H1 (cell line): Measurements from ENCODE around the gene LRRC14B. TPM values are rescaled to one million over a fixed set of nuclear protein-coding genes. Genes with fewer than 3 reads are reported as not detected.

Experiments used
- CBX5 ChIP-seq: fragments of 300-800, 300-1000 bp; sonication (generic); IDR thresholded peaks from 2 replicates; pipeline ENCODE4 v1.7.1; 2016; ENCODE audit warnings: antibody characterized with exemption, low read length, low read depth
- CEBPB ChIP-seq: IDR thresholded peaks from 2 replicates; pipeline ENCODE4 v1.6.1; 2012; ENCODE audit warnings: low read depth, low read length
- CHD1 ChIP-seq: IDR thresholded peaks from 2 replicates; pipeline ENCODE4 v1.6.1; 2012; ENCODE audit warnings: low read depth, low read length, improper control_type of control experiment
- EGR1 ChIP-seq: IDR thresholded peaks from 2 replicates; pipeline ENCODE4 v1.6.1; 2011; ENCODE audit warnings: low read depth, low read length, borderline replicate concordance
- FOSL1 ChIP-seq: IDR thresholded peaks from 2 replicates; pipeline ENCODE4 v1.6.1; 2011; ENCODE audit warnings: mild to moderate bottlenecking, low read depth, low read length, moderate library complexity; ENCODE audit not compliant: insufficient read depth
- GTF2F1 ChIP-seq: IDR thresholded peaks from 2 replicates; pipeline ENCODE4 v1.6.1; 2012; ENCODE audit warnings: low read depth, low read length, improper control_type of control experiment, borderline replicate concordance
- HDAC6 ChIP-seq: IDR thresholded peaks from one replicate; pipeline ENCODE4 v1.7.1; 2012; ENCODE audit warnings: low read depth, mild to moderate bottlenecking, inconsistent platforms, low read length, moderate library complexity
- KDM1A ChIP-seq: fragments of 200-600, 300-600 bp; sonication (generic); IDR thresholded peaks from 2 replicates; pipeline ENCODE4 v1.7.1; 2016; ENCODE audit warnings: mild to moderate bottlenecking, low read length, borderline replicate concordance
- MAFK ChIP-seq: IDR thresholded peaks from 2 replicates; pipeline ENCODE4 v1.6.1; 2012; ENCODE audit warnings: low read depth, mild to moderate bottlenecking, improper control_type of control experiment, low read length
- NANOG ChIP-seq: IDR thresholded peaks from 2 replicates; pipeline ENCODE4 v1.6.1; 2011; ENCODE audit warnings: low read length, low read depth, mild to moderate bottlenecking, inconsistent platforms; ENCODE audit not compliant: insufficient read depth, poor library complexity, severe bottlenecking
- RAD21 ChIP-seq, 2 experiments: IDR thresholded peaks in 1 of 2; conservative IDR thresholded peaks in 1 of 2; 2 replicates each; pipeline ENCODE4 v1.6.1; 2011; ENCODE audit warnings: low read depth in 2 of 2, low read length in 2 of 2, improper control_type of control experiment in 1 of 2, inconsistent platforms in 1 of 2, mild to moderate bottlenecking in 1 of 2, moderate library complexity in 1 of 2
- TAF1 ChIP-seq: IDR thresholded peaks from 2 replicates; pipeline ENCODE4 v1.6.1; 2011; ENCODE audit warnings: mild to moderate bottlenecking, low read depth, low read length
- polyA plus RNA-seq, 7 experiments: library from polyadenylated mRNA; depleted of rRNA in 3 of 7; stranded (reverse) in 5 of 7; unstranded in 2 of 7; fragments of >200 nt in 5 of 7; fragments of 200-250 nt in 2 of 7; gene quantifications; 1 replicate in 5 of 7; 2 replicates in 1 of 7; 4 replicates in 1 of 7; pipeline versions ENCODE4 v1.2.1 to v1.2.3, GENCODE V29; 2011 to 2013; ENCODE audit warnings: missing spikeins in 2 of 7, mixed read lengths in 2 of 7
- total RNA-seq: library from RNA; stranded (reverse); fragmentation: NEBNext Ultra II Directional; extraction: Animal tissue kit (Norgen Biotek cat#: 25700); gene quantifications from 2 replicates; pipeline ENCODE4 v1.2.1, GENCODE V29; 2021

LRRC14B gene
- total and polyA plus RNA-seq, 2 of the 8 experiments (the other 6 are each of a cell fraction or from before 2014, with no cell fraction given): not detected

- TF ChIP-seq CBX5: no peak
- no peak for TF ChIP-seq TAF1
- TF ChIP-seq CEBPB: no peak
- no peak for TF ChIP-seq FOSL1
- TF ChIP-seq RAD21 (IDR thresholded peaks at IDR 0.05 in 1 of 2, conservative IDR thresholded peaks at IDR 0.05 in 1 of 2; ENCODE audit: low read depth in 2 of 2, low read length in 2 of 2): no peak
- no peak for TF ChIP-seq CHD1
- no peak for TF ChIP-seq MAFK
- TF ChIP-seq HDAC6: no peak
- TF ChIP-seq GTF2F1: no peak
- TF ChIP-seq NANOG: no peak
- no peak for TF ChIP-seq KDM1A
- TF ChIP-seq EGR1: no peak
Observed at GRCh38 chr5:191036-191948, at the start of gene LRRC14B (continued).
